Endothelial cell of hepatic sinusoid (primary cell): ENCODE measurements around the gene NCOA4.
"Not testable (repeated sequence)": the region's sequence is repeated elsewhere in the genome, so short reads cannot be mapped to it uniquely, and the experiment has no call there.

Experiments used
- in situ Hi-C: cut with HindIII; loops from 2 replicates; pipeline ENCODE4 v1.10.0; 2017; ENCODE audit warnings: low sequenced_read_pairs

Gene NCOA4

DNA sequence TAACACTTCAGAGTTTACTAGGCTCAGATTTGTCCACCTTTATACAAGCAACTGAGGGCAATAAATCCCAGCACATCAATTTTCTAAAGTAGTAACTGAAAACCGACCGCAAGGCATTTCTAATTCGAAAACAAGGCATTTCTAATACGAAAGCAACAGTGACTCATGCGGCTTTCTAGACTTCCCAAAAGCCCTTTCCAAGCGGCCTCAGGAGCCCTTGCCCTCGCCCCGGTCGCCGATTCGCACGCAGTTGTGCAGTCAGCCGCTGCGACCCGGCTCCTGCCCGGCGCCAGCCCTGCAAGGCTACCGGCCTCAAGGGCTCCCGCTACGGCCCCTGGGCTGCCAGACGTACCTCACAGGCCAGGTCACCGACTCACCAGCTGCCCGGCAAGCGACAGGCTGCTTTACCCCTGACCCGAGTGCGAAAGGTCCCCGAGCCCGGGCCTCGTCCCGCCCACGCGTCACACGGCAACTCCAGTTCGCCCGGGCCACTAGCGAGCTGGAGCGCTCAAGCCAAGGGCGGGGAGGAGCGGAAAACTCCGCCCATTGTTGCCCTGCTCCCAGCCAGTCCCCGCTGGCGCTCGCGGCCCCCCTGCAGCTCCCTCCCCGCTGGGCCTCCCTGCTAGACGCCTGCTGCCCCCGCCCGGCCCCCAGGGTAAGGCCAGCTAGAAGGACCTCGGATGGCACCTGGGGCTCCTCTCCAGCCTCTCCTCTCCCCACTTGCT is 7.3 kb downstream of the NCOA4 start:
- in situ Hi-C loops, result no loop called here

- in situ Hi-C loops, result no loop called here
These were observed 10.1 kb downstream of the NCOA4 start for GRCh38 chr10:46020344-46020657.

GRCh38 chr10:46019569-46020343 is 10.7 kb downstream of the NCOA4 start:
- in situ Hi-C loops, result no loop called here

DNA sequence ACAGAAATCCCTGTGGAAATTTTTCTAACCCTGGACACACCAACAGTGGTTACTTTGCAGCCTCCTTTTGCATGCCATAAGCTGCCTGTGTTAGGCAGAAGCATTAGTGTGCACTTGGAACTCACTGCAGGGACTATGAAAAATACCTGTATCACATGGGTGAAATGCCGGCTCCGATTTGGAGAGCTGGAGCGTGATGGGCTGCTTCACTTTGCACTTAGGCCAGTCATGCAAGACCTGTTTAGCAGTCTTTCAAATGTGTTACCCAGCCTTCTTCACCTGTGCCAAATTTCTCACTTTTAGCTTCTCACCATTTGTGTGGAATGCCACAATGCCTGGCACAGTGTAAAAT is 11.3 kb downstream of the NCOA4 start:
- in situ Hi-C loops, result no loop called here

- in situ Hi-C loops, result no loop called here
These were observed 11.8 kb downstream of the NCOA4 start for GRCh38 chr10:46018453-46019176.

- in situ Hi-C loops, result no loop called here
These were observed 12.7 kb downstream of the NCOA4 start for GRCh38 chr10:46017733-46018132.

- in situ Hi-C loops, result no loop called here
These were observed 13.6 kb downstream of the NCOA4 start for GRCh38 chr10:46016811-46017210.

- in situ Hi-C loops, result no loop called here
These were observed 14.2 kb downstream of the NCOA4 start for GRCh38 chr10:46016190-46016589.

- in situ Hi-C loops, result no loop called here
These were observed 15.6 kb downstream of the NCOA4 start for GRCh38 chr10:46014683-46015405.

- in situ Hi-C loops, result no loop called here
These were observed 16.2 kb downstream of the NCOA4 start for GRCh38 chr10:46014206-46014605.

DNA sequence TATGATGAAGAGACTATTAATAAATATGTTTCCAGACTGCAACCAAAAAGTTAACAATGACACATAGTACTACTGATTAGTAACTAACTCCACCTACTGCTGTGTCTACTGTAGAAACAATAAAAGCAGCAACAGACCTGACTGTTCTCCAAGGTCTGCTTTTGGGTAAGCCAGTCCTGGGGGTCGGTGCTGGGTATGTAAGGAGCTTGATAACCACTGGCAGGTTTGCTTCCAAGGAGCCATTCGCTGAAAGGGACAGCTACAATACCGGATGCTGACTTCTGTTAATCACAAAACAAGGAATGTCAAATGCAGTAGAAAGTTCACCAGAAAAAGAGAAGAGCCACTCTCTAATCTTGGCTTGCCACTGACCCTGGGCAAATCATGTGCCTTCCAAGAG is 17.7 kb downstream of the NCOA4 start:
- in situ Hi-C loops, result no loop called here

DNA sequence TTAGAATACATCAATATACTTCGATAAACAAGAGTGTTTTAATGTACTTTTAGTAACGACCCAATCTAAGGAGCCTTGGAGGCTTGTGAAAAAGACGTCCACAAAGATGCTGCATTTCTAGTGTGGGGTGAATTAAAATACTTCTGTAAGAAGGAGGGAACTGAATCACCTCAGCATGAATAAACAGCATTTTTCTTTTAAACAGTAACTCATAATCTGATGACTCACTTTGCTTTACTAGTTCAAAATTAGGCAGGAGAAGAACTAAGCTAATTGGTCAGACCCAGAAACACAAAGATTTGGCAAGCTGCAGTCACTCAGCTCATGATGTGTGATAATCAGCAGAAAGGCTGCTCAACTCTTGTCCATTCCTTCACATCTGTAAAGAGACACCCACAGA is 24.2 kb downstream of the NCOA4 start:
- in situ Hi-C loops, result no loop called here

DNA sequence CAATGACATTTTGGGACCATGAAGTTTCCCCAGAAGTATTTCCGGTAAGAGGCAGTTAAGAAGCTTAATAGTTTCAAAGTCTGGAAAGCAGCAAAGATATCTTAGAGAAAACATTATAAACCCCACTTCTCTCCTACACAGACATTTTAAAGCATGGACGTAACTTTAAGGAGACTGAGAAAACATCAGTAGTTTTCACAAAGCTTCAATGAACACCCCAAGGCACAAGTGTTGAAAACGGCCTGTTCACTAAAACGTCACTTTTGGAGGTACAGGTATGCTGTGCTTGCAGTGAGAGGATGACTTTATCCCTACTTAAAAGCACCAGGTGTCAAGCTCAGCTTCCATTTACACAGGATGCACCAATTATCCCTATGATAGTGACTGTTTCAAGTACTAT is 25.0 kb downstream of the NCOA4 start:
- in situ Hi-C loops, result no loop called here

DNA sequence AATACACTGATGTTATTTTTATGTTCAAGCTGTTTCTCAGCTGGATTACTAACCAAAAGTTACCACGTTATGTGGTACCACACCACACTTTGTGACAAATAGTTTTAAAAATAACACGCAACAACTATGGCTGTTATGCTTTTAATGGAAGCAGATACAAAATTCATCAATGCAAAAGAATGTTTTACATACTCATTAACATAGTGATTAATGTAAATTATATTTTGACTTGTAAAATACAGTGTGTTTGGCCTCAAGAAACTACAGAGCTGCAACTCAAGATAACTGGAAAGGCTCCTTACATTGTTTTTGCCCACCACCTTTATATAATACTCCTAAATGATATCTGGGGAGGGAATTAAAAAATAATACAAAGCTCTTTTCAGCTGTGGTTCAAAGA is 25.5 kb downstream of the NCOA4 start:
- in situ Hi-C loops, result no loop called here

GRCh38 chr10:46002916-46003693 is 27.3 kb downstream of the NCOA4 start:
- in situ Hi-C loops, result no loop called here

GRCh38 chr10:46002189-46002687 is 28.2 kb downstream of the NCOA4 start:
- in situ Hi-C loops, result not testable (repeated sequence)

DNA sequence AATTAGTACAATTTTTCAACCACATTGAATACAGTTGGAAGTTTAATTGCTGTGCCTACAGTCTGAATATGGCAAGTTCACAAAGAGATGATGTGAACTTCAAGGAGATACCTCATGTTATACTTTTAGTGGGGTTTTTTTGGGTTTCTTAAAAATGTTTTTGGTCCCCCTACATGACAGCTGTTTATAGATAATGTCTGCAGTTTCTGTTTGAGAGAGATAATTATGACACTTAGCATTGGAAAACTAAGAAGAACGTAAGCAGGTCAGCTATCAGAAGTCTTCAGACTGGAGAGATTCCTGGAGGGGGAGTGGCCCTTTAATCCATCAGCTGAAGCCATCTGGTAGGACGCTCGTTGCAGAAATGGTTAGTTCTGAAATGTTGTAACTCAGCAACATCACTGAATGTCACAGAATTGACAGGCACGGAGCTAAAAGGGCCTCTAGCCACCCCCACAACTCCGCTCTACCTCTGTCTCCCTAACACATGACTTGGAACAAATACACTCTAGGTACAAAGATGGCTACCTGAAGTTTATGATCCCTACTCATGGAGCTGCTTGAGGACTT is 29.2 kb downstream of the NCOA4 start:
- in situ Hi-C loops, result no loop called here

DNA sequence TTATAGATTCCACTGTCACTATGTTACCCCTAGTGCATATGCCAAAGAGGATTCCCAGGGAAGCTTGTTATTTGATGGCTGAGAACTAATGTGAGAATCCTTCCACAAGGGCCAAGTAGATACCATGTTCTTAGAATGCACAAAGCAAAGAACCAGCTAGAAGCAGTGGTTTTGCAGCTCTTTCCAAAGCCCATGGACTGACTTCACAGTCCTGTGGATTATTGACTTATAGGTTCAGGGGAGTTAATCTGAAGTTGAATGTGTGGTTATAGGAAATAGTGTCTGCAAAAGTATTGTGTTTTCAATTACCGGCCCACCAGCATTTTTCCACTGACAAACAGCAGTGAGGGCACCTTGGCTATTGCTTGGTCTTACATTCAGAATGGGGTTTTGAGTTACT is 29.9 kb downstream of the NCOA4 start:
- in situ Hi-C loops, result no loop called here

DNA sequence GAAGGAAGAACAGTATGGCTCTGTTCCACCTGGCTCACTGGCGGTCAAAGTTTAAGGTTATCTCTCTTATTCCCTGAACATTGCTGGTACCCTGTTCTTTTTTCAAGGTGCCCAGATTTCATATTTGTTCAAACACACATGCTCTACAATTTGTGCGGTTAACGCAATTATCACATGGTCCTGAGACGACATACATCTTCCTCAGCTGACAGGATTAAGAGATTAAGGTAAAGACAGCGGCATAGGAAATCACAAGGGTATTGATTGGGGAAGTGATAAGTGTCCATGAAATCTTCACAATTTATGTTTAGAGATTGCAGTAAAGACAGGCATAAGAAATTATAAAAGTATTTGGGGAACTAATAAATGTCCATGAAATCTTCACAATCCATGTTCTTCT is 30.5 kb downstream of the NCOA4 start:
- in situ Hi-C loops, result not testable (repeated sequence)
